Epithelial cell of esophagus (primary cell): ENCODE measurements around the gene OR2AT4.

ENCODE experiments used
- DNase-seq: peaks from one replicate; pipeline ENCODE4 v3.0.0; 2010; ENCODE audit warnings: low read depth
- H3K4me3 ChIP-seq: 2 replicates; pipeline ENCODE4 v1.5.1; 2011; ENCODE audit warnings: mild to moderate bottlenecking, low read length, control low read depth
- TF ChIP-seq, protein P1 (sequence below): IDR thresholded peaks from 2 replicates; pipeline ENCODE4 v1.5.1; 2011; ENCODE audit warnings: low read depth, mild to moderate bottlenecking, low read length, control low read depth, inconsistent platforms; ENCODE audit not compliant: insufficient read depth; ENCODE audit errors: missing control alignments

OR2AT4 gene

DNA sequence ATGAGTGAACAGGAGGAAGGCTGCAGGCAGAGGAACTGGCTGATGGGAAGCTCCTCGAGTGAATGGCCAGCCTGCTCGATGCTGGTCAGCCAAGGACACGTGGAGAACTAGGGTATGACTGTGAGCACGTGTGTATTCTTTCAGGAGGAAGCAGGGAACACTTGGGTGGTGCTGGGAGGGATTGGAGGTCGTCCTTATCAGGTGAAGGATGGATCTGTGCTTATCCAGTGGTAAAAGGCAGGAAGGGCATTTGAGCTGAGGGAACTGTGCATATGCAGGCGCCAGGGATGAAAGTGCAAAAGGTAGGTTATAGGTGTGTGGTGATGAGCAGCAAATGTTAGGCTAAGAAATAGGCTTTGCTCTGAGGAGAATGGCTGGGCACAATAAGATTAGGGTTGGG lies 44.5 kb upstream of the OR2AT4 start:
- TF ChIP-seq, protein P1, sequence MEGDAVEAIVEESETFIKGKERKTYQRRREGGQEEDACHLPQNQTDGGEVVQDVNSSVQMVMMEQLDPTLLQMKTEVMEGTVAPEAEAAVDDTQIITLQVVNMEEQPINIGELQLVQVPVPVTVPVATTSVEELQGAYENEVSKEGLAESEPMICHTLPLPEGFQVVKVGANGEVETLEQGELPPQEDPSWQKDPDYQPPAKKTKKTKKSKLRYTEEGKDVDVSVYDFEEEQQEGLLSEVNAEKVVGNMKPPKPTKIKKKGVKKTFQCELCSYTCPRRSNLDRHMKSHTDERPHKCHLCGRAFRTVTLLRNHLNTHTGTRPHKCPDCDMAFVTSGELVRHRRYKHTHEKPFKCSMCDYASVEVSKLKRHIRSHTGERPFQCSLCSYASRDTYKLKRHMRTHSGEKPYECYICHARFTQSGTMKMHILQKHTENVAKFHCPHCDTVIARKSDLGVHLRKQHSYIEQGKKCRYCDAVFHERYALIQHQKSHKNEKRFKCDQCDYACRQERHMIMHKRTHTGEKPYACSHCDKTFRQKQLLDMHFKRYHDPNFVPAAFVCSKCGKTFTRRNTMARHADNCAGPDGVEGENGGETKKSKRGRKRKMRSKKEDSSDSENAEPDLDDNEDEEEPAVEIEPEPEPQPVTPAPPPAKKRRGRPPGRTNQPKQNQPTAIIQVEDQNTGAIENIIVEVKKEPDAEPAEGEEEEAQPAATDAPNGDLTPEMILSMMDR = no peak
- no peak overlapping the region for H3K4me3 ChIP-seq
- no peak for DNase-seq

DNA sequence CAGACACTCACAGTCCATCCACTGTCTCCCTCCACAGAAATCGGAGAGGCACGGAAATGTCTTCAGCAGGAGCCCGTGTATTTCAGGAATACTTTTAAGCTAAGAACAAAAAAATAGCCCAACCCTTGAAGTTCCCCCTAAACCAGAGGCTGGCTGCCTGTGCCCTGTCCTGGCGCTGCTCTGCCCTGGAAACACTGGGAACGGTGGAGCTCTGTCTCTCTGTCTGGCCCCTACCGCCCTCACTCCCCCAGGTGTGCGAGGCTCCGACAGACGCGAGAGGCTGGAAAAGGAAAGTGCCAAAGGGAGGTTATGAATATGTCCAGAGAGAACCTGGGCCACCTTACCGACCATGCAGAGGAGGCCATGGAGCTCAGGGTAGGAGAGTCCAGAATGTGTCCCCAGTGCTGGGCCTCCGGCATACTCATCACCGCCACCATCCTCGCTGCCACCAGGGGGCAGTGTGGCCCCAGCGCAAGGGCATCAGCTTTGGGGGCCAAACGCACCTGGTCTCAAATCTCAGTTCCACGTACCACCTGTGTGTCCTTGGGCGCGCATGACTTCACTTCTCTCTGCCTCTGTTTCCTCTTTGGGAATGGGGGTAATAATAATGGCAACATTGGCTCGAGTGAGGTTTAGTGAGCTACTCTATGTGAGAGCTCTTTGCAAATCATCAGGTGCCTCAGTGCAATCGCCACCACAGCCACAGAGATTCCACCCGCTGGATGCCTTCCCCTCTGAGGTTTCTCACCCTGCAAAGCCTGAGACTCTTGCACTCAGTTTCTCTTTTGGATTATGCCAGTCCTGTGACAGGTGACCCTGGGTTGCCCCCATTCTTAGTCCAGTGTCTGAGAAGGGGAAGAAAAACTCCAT lies 43.8 kb upstream of the OR2AT4 start:
- DNase-seq = peak; percentile 50
- TF ChIP-seq, protein P1 = peak; percentile 88
- H3K4me3 ChIP-seq = no peak overlapping the region

DNA sequence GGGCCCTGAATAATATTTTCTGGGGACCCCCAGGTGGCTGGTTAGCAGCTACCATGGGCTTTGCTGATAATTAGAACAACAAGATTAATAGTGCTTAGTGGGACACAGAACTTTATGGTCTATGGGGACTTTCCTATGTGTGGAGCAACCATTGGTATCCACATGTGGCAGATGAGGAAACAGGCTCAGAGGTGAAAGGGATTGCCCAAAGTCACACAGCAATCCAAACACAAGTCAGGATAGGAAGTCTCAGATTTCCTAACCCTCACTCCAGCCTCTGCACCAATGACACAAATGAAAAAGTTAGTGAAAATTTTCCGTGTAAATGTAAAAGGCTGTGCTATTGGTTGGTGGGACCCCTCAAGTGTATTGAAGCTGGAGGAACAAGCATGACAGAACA lies 39.0 kb upstream of the OR2AT4 start:
- TF ChIP-seq, protein P1 = no peak
- no peak overlapping the region for H3K4me3 ChIP-seq
- DNase-seq = no peak

DNA sequence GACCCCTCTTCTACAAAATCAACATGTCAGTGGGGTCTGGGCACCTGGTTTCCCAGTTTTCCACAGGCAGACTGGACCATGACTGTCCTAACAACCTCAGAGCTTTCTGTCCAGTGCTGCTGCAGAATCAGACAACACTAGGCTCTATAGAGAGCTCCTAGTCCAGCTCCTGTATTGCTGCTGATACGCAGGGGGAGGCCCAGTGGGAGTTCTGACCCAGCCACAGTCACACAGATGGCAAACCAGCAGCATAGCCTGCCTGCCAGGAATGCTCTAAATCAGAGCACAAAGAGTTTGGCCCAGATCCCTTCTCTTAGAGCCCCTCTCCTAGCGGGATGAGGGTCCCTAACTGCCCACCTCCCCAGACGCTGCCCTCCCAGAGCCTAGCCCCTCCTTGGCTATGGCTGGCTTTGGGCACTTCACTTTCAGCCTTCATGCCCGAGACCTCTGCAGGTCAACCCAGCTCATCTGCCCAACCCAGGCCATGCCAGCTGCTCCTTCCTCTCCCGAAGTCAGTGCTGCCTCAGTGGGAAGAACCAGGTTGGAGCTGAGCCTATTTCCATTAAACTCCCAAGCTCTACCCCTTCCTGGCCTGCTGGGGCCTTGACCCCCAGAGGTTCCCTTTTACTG lies 38.5 kb upstream of the OR2AT4 start:
- DNase-seq = no peak
- TF ChIP-seq, protein P1 = no peak
- no peak overlapping the region for H3K4me3 ChIP-seq

DNA sequence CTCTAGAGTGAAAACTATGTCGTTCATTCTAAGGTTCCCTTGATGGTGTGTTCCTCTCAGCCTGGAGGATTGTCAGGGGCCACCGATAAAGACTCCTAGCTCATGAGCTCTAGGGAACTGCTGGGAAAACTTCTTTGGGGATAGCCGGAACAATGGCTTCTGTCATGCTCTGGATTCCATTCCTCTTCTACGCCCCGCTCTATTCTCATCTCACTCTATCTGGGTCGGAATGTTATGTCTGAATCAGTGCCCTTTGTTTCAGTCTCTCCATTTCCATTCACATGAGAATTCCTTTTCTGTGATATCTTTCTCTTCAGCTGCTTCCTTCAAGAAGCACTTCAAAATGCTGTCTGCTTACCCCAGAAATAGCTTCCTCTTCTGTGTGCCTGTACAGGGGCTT lies 37.3 kb upstream of the OR2AT4 start:
- no peak for DNase-seq
- TF ChIP-seq, protein P1 = no peak
- no peak overlapping the region for H3K4me3 ChIP-seq

DNA sequence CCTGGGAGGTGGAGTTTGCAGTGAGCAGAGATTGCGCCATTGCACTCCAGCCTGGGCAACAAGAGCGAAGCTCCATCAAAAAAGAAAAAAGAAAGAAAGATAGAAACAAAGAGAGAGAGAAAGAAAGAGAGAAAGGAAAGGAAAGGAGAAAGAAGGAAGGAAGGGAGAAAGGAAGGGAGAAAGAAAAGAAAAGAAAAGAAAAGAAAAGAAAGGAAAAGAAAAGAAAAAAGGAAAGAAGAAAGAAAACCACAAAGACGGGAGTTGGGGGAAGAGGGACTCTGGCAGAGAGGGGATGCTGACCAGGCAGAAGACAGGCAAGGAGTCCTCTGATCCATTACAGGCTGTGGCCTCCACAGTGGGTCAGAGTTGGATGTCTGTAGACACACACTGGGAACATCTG lies 35.4 kb upstream of the OR2AT4 start:
- H3K4me3 ChIP-seq = no peak overlapping the region
- TF ChIP-seq, protein P1 = no peak
- no peak for DNase-seq

DNA sequence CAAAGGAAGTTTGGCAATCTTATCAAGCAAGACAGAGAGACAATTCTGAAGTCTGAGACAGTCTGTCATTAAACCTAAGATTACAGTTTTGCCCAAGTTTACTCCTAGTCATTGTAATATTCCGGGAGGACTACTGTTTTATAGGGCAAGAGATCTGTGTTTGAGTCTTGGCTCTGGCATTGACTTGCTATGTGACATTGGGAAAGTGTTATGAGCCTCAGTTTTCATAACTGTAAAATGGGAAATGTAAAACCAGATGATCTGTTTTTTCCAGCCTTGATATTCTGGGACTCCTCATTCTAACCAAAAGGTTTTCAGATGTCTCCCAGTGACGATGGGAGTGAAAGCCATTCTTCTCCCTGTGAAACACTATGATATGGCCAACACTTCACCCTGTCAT lies 29.9 kb upstream of the OR2AT4 start:
- no peak overlapping the region for H3K4me3 ChIP-seq
- TF ChIP-seq, protein P1 = no peak
- no peak for DNase-seq
